ENCODE results near the gene PLCL1. TPM values are rescaled to one million over a fixed set of nuclear protein-coding genes. Genes with fewer than 3 reads are reported as not detected.

PLCL1 gene
- total RNA-seq, 1 donor from 2014 or later: 7.7 TPM

- H3K4me1 ChIP-seq: no peaks in the 10 kb centered on the region
- no peak for ATAC-seq
- no peak overlapping the region for H3K27ac ChIP-seq
- H3K36me3 ChIP-seq: no peaks in the 10 kb centered on the region
- intact Hi-C loops (cut with DNase I): no loop called here
- H3K27me3 ChIP-seq: no peaks in the 10 kb centered on the region
- no peak overlapping the region for H3K4me3 ChIP-seq
- TF ChIP-seq CTCF (IDR thresholded peaks at IDR 0.05): no peak
- H3K9me3 ChIP-seq: no peaks in the 10 kb centered on the region
- no peak for DNase-seq
These were observed 248.3 kb downstream of the PLCL1 start for GRCh38 chr2:198052741-198053140.

GRCh38 chr2:198053148-198053547, 248.8 kb downstream of the PLCL1 start:
- no peaks in the 10 kb centered on the region for H3K36me3 ChIP-seq
- TF ChIP-seq CTCF (IDR thresholded peaks at IDR 0.05): no peak
- no peak overlapping the region for H3K27ac ChIP-seq
- no peaks in the 10 kb centered on the region for H3K27me3 ChIP-seq
- ATAC-seq (no peak), DNase-seq (no peak)
- intact Hi-C loops (cut with DNase I): no loop called here
- no peaks in the 10 kb centered on the region for H3K9me3 ChIP-seq
- no peak overlapping the region for H3K4me3 ChIP-seq
- H3K4me1 ChIP-seq: no peaks in the 10 kb centered on the region

- H3K27ac ChIP-seq: no peak overlapping the region
- no peaks in the 10 kb centered on the region for H3K36me3 ChIP-seq
- ATAC-seq (no peak), DNase-seq (no peak)
- intact Hi-C loops (cut with DNase I): no loop called here
- no peaks in the 10 kb centered on the region for H3K9me3 ChIP-seq
- TF ChIP-seq CTCF (IDR thresholded peaks at IDR 0.05): no peak
- H3K27me3 ChIP-seq: no peaks in the 10 kb centered on the region
- no peaks in the 10 kb centered on the region for H3K4me1 ChIP-seq
- H3K4me3 ChIP-seq: no peak overlapping the region
These were observed 249.4 kb downstream of the PLCL1 start for GRCh38 chr2:198053776-198054175.

GRCh38 chr2:198054299-198054698, 249.9 kb downstream of the PLCL1 start:
- peak; percentile 74 for ATAC-seq

GRCh38 chr2:198055716-198056115, 251.3 kb downstream of the PLCL1 start:
- intact Hi-C loops (cut with DNase I): no loop called here
- H3K4me1 ChIP-seq: no peaks in the 10 kb centered on the region
- no peak overlapping the region for H3K27ac ChIP-seq
- no peaks in the 10 kb centered on the region for H3K9me3 ChIP-seq
- DNase-seq (no peak), ATAC-seq (no peak)
- H3K27me3 ChIP-seq: no peaks in the 10 kb centered on the region
- H3K36me3 ChIP-seq: no peaks in the 10 kb centered on the region
- no peak overlapping the region for H3K4me3 ChIP-seq
- no peak for TF ChIP-seq CTCF (IDR thresholded peaks at IDR 0.05)

More at GRCh38 chr2:198054299-198054698, 249.9 kb downstream of the PLCL1 start:
- peak; percentile 47 for TF ChIP-seq CTCF (IDR thresholded peaks at IDR 0.05)
- no peaks in the 10 kb centered on the region for H3K9me3 ChIP-seq
- H3K4me3 ChIP-seq: no peak overlapping the region
- H3K27ac ChIP-seq: no peak overlapping the region
- DNase-seq: no peak
- no peaks in the 10 kb centered on the region for H3K4me1 ChIP-seq
- no peaks in the 10 kb centered on the region for H3K27me3 ChIP-seq
- intact Hi-C loops (cut with DNase I): no loop called here
- no peaks in the 10 kb centered on the region for H3K36me3 ChIP-seq

- ATAC-seq: no peak
- H3K4me3 ChIP-seq: no peak overlapping the region
- no peak for TF ChIP-seq CTCF (IDR thresholded peaks at IDR 0.05)
- H3K36me3 ChIP-seq: no peaks in the 10 kb centered on the region
- no peak overlapping the region for H3K27ac ChIP-seq
- H3K9me3 ChIP-seq: no peaks in the 10 kb centered on the region
- no peak for DNase-seq
- H3K27me3 ChIP-seq: no peaks in the 10 kb centered on the region
- H3K4me1 ChIP-seq: no peaks in the 10 kb centered on the region
- intact Hi-C loops (cut with DNase I): no loop called here
These were observed 252.4 kb downstream of the PLCL1 start for GRCh38 chr2:198056836-198057235.

Measured in upper lobe of right lung (tissue), 1 donor.